Head of caudate nucleus (tissue), 42 donors: ENCODE data around the gene LYPD3.
A peak's percentile ranks its signal among the peaks of the same experiment; 100 is the strongest.

ENCODE experiments used
- DNase-seq, 42 donors: peaks; one replicate each; pipeline versions ENCODE4 v3.0.0 to v3.0.0-alpha.2; 2020 to 2021; ENCODE audit warnings: mixed read lengths in 7 of 42
- intact Hi-C: fragments of 100-400 bp; cut with DNase I; formaldehyde crosslinking; loops from one replicate; pipeline ENCODE4 v1.15.0; 2022

The LYPD3 gene

GRCh38 chr19:43489979-43490599, 24.7 kb upstream of the LYPD3 start:
- DNase-seq, result no peak
- intact Hi-C loops, result no loop called here

- no peak for DNase-seq
- intact Hi-C loops, result no loop called here
Measured at GRCh38 chr19:43489310-43489709, 23.9 kb upstream of the LYPD3 start.

- intact Hi-C loops, result no loop called here
- no peak for DNase-seq
Measured at GRCh38 chr19:43488179-43488578, 22.8 kb upstream of the LYPD3 start.

- DNase-seq, result no peak
Measured at GRCh38 chr19:43486412-43486811, 21.0 kb upstream of the LYPD3 start.

GRCh38 chr19:43485951-43486350, 20.5 kb upstream of the LYPD3 start:
- no peak for DNase-seq
- intact Hi-C loops, result no loop called here

More at GRCh38 chr19:43486412-43486811, 21.0 kb upstream of the LYPD3 start:
- intact Hi-C loops, result no loop called here

GRCh38 chr19:43483281-43483680, 17.9 kb upstream of the LYPD3 start:
- DNase-seq, result no peak
- intact Hi-C loops, result no loop called here

GRCh38 chr19:43482193-43482592, 16.8 kb upstream of the LYPD3 start:
- intact Hi-C loops, result no loop called here
- no peak for DNase-seq

GRCh38 chr19:43481701-43482100, 16.3 kb upstream of the LYPD3 start:
- intact Hi-C loops, result no loop called here
- DNase-seq, result no peak

GRCh38 chr19:43480574-43480973, 15.2 kb upstream of the LYPD3 start:
- DNase-seq, result no peak
- intact Hi-C loops, result no loop called here

- no peak for DNase-seq
- intact Hi-C loops, result no loop called here
Measured at GRCh38 chr19:43479961-43480561, 14.7 kb upstream of the LYPD3 start.

- no peak for DNase-seq
- intact Hi-C loops, result no loop called here
Measured at GRCh38 chr19:43479226-43479625, 13.8 kb upstream of the LYPD3 start.

- no peak for DNase-seq
- intact Hi-C loops, result no loop called here
Measured at GRCh38 chr19:43478323-43478722, 12.9 kb upstream of the LYPD3 start.

GRCh38 chr19:43476606-43477005, 11.2 kb upstream of the LYPD3 start:
- intact Hi-C loops, result no loop called here
- DNase-seq, result no peak

- DNase-seq, result peak; percentile 79 to 95 (median 90)
- intact Hi-C loops, result no loop called here
Measured at GRCh38 chr19:43474986-43475705, 9.7 kb upstream of the LYPD3 start.

- no peak for DNase-seq
- intact Hi-C loops, result no loop called here
Measured at GRCh38 chr19:43474487-43474886, 9.1 kb upstream of the LYPD3 start.

- no peak for DNase-seq
- intact Hi-C loops, result no loop called here
Measured at GRCh38 chr19:43471091-43471490, 5.7 kb upstream of the LYPD3 start.

- intact Hi-C loops, result no loop called here
- DNase-seq, result no peak
Measured at GRCh38 chr19:43470288-43470687, 4.9 kb upstream of the LYPD3 start.

- intact Hi-C loops, result no loop called here
- DNase-seq, result no peak
Measured at GRCh38 chr19:43469160-43469480, 3.7 kb upstream of the LYPD3 start.

GRCh38 chr19:43468354-43469159, 3.1 kb upstream of the LYPD3 start:
- intact Hi-C loops, result no loop called here
- DNase-seq, result no peak

- intact Hi-C loops, result no loop called here
- no peak for DNase-seq
Measured at GRCh38 chr19:43467730-43468129, 2.3 kb upstream of the LYPD3 start.
